ENCODE results near the gene SUPT16H. TPM values are rescaled to one million over a fixed set of nuclear protein-coding genes. Genes with fewer than 3 reads are reported as not detected.

The SUPT16H gene
- total and polyA plus RNA-seq, 11 donors, result 19.5 to 42.3 (median 29.6) TPM

DNA sequence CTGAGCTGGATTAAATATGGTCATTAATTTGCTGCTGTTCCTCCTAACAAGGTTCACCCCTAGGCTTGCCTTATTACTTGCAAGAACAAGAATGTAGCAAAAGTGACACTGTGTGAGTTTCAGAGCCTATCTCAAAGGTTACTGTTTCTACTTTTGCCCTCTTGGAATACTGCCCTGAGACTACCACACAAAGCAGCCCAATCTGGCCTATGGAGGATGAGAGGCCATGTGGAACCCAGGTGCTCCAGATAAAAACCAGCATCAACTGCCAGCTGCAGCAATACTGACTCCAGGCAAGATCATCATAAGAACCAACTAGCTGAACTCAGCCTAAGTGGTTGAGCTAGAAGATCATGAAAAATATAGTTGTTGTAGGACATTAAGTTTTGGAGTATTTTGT lies 22.4 kb upstream of the SUPT16H start:
- intact Hi-C loops (cut with DNase I), result loop anchor here in 1 of 10 donors (10.0 kb wide), 1 partner anchor 51 kb away; no protein-coding TSS in a partner anchor
- no peak overlapping the region for H3K4me3 ChIP-seq
- peaks cover 0 to 100% (median 100%) of the 10 kb centered on the region in 9 donors for H3K36me3 ChIP-seq
- DNase-seq, result no peak
- H3K27me3 ChIP-seq, result no peaks in the 10 kb centered on the region
- ATAC-seq, result no peak
- H3K27ac ChIP-seq, result no peak overlapping the region
- no peaks in the 10 kb centered on the region for H3K4me1 ChIP-seq
- TF ChIP-seq, protein P1, sequence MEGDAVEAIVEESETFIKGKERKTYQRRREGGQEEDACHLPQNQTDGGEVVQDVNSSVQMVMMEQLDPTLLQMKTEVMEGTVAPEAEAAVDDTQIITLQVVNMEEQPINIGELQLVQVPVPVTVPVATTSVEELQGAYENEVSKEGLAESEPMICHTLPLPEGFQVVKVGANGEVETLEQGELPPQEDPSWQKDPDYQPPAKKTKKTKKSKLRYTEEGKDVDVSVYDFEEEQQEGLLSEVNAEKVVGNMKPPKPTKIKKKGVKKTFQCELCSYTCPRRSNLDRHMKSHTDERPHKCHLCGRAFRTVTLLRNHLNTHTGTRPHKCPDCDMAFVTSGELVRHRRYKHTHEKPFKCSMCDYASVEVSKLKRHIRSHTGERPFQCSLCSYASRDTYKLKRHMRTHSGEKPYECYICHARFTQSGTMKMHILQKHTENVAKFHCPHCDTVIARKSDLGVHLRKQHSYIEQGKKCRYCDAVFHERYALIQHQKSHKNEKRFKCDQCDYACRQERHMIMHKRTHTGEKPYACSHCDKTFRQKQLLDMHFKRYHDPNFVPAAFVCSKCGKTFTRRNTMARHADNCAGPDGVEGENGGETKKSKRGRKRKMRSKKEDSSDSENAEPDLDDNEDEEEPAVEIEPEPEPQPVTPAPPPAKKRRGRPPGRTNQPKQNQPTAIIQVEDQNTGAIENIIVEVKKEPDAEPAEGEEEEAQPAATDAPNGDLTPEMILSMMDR (IDR thresholded peaks at IDR 0.05), result no peak
- TF ChIP-seq POLR2A (IDR thresholded peaks at IDR 0.05), result no peak
- no peaks in the 10 kb centered on the region for H3K9me3 ChIP-seq

DNA sequence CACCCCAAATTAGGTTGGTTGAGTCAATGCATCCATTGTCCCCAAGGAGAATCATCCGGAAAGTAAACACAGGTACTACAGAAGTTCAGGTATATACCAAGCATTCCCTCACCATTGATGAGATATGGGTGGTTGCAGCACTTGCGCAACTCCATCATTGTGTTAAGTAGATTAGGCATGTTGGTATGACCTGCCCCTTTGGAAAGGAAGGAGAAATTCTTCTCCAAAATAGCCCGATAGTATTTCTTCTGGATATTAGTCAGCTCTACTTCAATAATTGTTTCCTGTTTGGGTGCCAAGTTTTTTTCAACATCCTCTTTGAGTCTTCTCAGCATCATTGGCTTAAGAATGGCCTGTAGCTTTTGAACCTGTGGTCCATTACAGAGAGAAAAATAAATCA lies 21.3 kb upstream of the SUPT16H start:
- no peak for DNase-seq
- Histone ChIP-seq H3K9me3 (no peaks in the 10 kb centered on the region), H3K27me3 (no peaks in the 10 kb centered on the region), H3K36me3 (peaks cover 0 to 100% (median 100%) of the 10 kb centered on the region in 9 donors), H3K4me1 (no peaks in the 10 kb centered on the region), H3K27ac (no peak overlapping the region), H3K4me3 (no peak overlapping the region)
- no peak for ATAC-seq
- 71 to 81% (median 78%) methylated on average over 3 of the region's 3 CpGs for WGBS, 4 donors
- TF ChIP-seq POLR2A (IDR thresholded peaks at IDR 0.05), result no peak
- TF ChIP-seq, protein P1 (IDR thresholded peaks at IDR 0.05), result no peak
- intact Hi-C loops (cut with DNase I), result loop anchor here in 1 of 10 donors (10.0 kb wide), 1 partner anchor 50 kb away; no protein-coding TSS in a partner anchor

DNA sequence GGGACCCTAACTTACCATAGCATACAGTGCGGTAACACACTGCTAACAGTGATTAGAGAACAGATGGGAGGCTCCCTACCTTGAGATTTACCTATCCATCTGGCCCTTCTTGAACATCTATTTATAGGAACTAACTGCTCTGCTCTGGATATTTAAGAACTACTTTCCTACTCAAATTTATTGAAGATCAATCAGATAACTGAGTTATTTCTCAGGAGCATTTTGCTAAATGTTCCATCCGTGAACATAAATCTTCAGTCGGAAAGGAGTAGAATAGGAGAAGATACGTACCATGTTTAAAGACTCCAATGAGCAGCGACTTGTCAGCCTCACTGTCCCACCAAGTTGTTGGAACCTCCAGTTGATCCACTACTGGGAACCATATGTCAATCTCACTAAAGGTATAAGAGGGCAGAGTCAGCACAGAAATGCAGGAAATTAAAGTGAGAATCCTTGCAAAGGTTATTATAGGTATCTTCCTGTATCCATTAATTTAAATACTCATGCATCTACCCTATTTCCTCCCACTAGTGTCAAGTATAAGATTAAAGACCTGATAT lies 15.6 kb upstream of the SUPT16H start:
- Histone ChIP-seq H3K4me3 (no peak overlapping the region), H3K27me3 (no peaks in the 10 kb centered on the region), H3K36me3 (peaks cover 0 to 100% (median 100%) of the 10 kb centered on the region in 9 donors), H3K27ac (no peak overlapping the region), H3K9me3 (no peaks in the 10 kb centered on the region), H3K4me1 (no peaks in the 10 kb centered on the region)
- intact Hi-C loops (cut with DNase I), result loop anchor here in 1 of 10 donors (5.0 kb wide), 1 partner anchor 42 kb away; no protein-coding TSS in a partner anchor
- ATAC-seq (no peak), DNase-seq (no peak)
- WGBS, 4 donors, result 95 to 98% (median 96%) methylated on average over 5 of the region's 5 CpGs
- TF ChIP-seq POLR2A (IDR thresholded peaks at IDR 0.05), result no peak
- TF ChIP-seq, protein P1 (IDR thresholded peaks at IDR 0.05), result no peak

DNA sequence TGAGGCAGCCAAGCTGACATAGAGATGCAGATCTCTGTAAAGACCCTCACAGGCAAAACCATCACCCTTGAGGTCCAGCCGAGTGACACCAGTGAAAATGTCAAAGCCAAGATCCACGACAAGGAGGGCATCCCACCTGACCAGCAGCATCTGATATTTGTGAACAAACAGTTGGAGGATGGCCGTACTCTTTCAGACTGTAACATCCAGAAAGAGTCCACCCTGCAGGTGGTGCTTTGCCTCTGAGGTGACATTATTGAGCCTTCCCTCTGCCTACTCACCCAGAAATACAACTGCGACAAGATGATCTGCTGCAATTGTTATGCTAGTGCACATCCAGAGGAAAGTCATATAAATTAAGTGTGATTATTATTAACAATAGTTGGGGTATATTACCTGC lies 15.1 kb upstream of the SUPT16H start:
- no peak for DNase-seq
- no peaks in the 10 kb centered on the region for H3K27me3 ChIP-seq
- no peaks in the 10 kb centered on the region for H3K9me3 ChIP-seq
- no peaks in the 10 kb centered on the region for H3K4me1 ChIP-seq
- no peak overlapping the region for H3K4me3 ChIP-seq
- no peak for ATAC-seq
- 91 to 95% (median 93%) methylated on average over 4 of the region's 4 CpGs for WGBS, 4 donors
- intact Hi-C loops (cut with DNase I), result loop anchor here in 1 of 10 donors (5.0 kb wide), 1 partner anchor 42 kb away; no protein-coding TSS in a partner anchor
- H3K36me3 ChIP-seq, result peaks cover 0 to 100% (median 100%) of the 10 kb centered on the region in 9 donors
- TF ChIP-seq POLR2A (IDR thresholded peaks at IDR 0.05), result no peak
- TF ChIP-seq, protein P1 (IDR thresholded peaks at IDR 0.05), result no peak
- no peak overlapping the region for H3K27ac ChIP-seq
